Thyroid gland (tissue), 4 donors: Measurements from ENCODE around the gene BTBD19.
"Not testable (repeated sequence)": the region's sequence is repeated elsewhere in the genome, so short reads cannot be mapped to it uniquely, and the experiment has no call there.

ENCODE experiments used
- POLR2A ChIP-seq, 2 donors: fragments of 450-650 bp; IDR thresholded peaks; one replicate each; pipeline ENCODE4 v1.6.1; 2017; ENCODE audit warnings: antibody characterized with exemption in 2 of 2, mild to moderate bottlenecking in 2 of 2, moderate library complexity in 1 of 2
- TF ChIP-seq, protein P1 (sequence below), 6 experiments: fragments of 200-600 bp in 3 of 6; fragments of 450-650 bp in 3 of 6; sonication (generic) in 3 of 6; IDR thresholded peaks; one replicate each; pipeline ENCODE4 v1.5.1; 2016 to 2019; ENCODE audit warnings: antibody characterized with exemption in 6 of 6, mild to moderate bottlenecking in 2 of 6, inconsistent platforms in 1 of 6, moderate library complexity in 1 of 6

GRCh38 chr1:44797886-44798285 lies 10.4 kb upstream of the BTBD19 start:
- TF ChIP-seq, protein P1, sequence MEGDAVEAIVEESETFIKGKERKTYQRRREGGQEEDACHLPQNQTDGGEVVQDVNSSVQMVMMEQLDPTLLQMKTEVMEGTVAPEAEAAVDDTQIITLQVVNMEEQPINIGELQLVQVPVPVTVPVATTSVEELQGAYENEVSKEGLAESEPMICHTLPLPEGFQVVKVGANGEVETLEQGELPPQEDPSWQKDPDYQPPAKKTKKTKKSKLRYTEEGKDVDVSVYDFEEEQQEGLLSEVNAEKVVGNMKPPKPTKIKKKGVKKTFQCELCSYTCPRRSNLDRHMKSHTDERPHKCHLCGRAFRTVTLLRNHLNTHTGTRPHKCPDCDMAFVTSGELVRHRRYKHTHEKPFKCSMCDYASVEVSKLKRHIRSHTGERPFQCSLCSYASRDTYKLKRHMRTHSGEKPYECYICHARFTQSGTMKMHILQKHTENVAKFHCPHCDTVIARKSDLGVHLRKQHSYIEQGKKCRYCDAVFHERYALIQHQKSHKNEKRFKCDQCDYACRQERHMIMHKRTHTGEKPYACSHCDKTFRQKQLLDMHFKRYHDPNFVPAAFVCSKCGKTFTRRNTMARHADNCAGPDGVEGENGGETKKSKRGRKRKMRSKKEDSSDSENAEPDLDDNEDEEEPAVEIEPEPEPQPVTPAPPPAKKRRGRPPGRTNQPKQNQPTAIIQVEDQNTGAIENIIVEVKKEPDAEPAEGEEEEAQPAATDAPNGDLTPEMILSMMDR (IDR thresholded peaks at IDR 0.05) = not testable (repeated sequence)
- not testable (repeated sequence) for TF ChIP-seq POLR2A (IDR thresholded peaks at IDR 0.05)
